ENCODE data around the gene RMP24.
A peak's percentile ranks its signal among the peaks of the same experiment; 100 is the strongest.
"Not testable (repeated sequence)": the region's sequence is repeated elsewhere in the genome, so short reads cannot be mapped to it uniquely, and the experiment has no call there.

The RMP24 gene

DNA sequence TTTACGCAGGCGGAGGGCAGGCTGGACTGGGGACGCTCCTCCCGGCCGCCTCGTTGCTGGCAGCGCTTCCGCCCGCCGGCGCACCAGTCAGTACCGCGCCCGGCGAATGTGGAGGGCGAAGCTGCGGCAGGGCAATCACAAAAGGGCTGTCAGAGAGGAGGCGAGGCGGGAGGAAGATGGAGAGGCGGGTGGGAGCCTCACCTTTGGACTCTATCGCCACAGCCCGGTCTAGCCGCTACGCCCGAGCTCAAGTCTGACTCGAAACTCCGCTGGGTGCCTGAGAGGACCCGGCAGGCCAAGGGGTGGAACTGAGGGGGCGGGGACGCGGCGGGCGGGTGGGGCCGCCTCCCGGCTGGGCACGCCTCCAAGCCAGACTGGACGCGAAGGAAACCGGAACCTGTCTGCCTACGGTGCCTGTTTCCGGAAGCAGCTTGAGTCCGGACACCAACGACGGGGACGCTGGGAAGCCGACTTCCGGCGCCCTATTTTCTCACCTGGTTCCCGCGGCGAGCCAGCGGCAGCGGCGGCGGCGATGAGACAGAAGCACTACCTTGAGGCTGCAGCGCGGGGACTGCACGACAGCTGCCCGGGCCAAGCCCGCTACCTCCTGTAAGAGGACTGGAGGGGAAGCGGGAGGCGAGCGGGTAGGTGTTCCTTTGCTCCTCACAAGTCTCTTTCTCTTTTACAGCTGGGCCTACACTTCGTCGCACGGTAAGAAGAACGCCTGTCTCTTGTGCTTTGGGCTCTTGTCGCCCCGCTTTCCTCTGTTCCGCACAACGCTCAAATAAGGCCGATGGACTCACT is at the start of gene RMP24:
Gene RMP24, plus strand, starts transcription at position 483 of the 804 bp plus-strand sequence.
- peak; percentile 84 to 91 for DNase-seq

DNA sequence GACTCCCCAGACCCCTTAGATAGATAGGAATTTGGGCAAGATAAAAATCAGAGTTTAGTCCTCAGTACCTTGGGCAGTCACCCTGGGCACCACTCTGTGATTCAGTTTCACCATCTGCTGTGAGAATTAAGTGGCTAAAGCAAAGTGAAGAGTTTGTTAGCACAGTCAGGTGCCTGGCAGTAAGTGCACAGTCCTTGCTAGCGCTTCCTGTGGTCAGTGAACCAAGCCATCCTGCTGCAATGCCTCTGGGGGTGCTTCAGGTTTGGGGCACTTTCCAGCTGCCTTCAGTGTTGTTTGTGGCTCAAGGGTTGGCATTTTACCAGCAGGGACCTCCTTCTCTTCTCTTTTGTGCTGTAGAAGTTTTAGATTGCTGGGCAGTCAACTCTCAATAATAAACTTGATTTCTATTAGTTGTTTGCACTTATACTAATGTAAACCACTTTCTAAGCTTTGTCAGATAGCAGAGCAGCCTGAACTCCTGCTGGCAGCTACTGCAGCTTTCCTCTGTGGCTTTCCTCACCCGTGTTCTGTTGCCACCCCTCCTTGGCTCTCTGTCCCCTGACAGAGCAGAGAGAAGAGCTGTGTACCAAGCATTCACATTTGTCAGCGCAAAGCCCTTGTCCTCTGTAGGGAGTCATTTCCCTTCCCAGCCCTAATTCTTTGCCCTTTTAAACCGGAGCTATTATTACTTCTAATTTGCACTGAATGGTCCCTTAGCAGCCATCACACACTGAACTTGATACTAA is 48.4 kb upstream of the RMP24 start:
- DNase-seq, result no peak

DNA sequence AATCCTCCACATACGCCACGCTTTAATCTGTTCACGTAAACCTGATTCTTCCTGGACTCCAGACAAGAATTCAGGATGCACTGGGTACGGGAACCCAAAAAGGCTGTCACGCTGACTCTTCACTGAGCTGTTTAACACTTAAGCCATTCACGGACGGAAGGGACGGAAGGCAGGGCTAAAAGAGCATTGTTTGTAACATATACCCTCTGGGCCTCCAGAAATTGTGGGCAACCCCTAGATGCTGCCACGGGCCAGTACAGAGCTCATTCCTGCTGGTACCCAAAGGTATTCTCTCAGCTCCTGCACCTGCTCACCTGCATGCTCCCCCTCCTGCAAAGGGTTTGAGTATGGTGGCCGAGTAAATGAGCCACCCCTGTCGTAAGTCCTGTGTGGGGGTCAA is 45.6 kb upstream of the RMP24 start:
- no peak for DNase-seq

DNA sequence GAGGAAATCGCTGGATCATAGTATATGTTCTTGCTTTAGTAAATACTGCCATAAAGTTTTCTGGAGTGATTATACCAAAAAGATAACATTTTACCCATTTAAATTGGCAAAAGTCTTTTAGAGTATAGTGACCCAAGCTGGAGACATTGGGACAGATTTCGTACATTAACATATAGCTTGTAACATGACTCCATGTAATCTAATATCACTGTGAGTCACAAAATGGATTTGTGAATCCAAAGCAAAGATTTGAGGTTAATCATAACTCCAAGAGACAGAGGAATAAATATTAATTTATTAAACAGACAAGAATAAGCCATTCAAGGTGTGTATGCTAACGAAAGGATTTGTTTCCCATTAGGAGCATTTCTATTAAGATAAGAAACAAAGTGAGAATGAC is 45.0 kb upstream of the RMP24 start:
- DNase-seq, result no peak

DNA sequence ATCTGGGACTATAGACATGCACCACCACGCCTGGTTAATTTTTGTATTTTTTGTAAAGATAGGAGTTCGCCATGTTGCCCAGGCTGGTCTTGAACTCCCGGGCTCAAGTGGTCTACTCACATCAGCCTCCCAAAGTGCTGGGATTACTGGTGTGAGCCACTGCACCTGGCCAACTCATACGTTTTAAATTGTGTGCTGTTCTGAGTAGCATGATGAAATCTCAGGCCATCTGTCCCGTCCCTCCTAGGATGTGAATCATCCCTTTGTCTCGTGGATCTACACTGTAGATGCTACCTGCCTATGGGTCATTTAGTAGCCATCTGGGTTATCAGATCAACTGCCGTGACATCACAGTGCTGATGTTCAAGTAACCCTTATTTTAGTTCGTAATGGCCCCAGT is 38.5 kb upstream of the RMP24 start:
- DNase-seq, result no peak

DNA sequence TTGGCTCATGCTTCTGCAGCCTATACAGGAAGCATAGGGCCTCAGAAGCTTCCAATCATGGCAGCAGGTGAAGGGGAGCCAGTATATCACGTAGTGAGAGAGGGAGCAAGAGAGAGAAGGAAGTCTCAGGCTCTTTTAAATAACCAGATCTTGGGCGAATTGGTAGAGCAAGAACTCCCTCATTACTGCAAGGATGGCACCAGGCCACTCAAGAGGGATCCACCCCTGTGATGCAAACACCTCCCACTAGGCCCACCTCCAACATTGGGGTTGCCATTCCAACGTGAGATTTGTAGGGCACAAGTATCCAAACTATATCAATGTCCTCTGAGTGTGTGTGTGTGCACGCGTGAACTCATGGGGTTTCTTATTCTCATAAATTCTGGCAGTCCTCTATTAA is 37.6 kb upstream of the RMP24 start:
- no peak for DNase-seq

DNA sequence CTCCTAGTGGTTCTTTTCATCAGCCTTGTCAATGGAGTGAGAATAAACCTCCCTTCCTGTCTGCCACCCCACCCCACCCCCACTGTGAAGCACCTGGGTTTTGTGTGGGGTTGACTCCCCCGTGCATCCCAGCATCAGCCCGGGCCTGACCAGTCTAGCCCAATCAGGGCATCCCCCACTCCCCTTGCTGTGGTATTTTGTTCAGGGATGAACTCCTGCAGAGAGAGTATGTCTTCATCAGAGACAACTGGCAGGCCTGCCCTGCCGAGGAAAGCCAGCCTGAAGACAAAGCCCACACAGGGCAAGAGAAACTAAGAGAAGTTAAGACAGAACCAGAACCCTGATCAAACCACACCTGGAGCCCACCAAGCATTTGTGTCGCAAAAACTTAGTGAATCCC is 36.7 kb upstream of the RMP24 start:
- DNase-seq, result no peak

DNA sequence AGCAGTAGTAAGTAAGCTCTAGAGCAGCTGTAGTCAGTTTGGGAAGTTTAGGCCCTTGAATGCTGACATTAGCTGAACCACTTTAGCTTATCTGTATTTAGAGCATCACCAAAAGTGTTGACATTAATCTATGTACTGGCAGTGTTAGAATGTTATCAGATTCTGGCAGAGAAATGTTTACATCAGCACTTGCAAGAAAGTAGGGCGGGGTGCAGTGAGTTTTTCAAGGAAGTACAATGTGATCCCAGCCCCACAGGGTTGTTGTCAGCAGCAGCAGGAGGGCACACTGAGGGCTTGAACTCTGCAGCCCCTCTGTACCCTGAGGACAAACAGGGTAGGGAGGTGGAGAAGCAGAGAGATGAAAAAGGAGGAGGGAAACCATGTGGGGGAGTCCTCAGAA is 35.5 kb upstream of the RMP24 start:
- no peak for DNase-seq

DNA sequence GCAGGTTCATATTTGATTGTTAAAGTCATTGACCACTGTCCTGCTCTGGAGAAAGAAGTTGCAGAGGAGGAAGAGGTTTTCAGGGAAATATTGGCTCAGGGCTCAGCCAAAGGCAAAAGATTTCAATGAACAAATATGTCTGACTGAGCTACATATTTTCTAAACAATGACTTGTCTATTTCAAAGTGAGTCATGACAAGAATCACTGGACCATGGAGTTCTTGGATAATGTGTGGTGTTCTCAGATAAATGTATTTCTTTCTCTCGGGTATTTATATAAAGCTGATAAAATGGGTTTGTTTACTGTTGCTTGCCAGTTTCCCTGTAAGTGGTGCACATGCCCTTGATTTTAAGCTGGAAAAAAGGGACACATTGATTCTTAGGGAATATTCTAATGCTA is 34.3 kb upstream of the RMP24 start:
- DNase-seq, result no peak

DNA sequence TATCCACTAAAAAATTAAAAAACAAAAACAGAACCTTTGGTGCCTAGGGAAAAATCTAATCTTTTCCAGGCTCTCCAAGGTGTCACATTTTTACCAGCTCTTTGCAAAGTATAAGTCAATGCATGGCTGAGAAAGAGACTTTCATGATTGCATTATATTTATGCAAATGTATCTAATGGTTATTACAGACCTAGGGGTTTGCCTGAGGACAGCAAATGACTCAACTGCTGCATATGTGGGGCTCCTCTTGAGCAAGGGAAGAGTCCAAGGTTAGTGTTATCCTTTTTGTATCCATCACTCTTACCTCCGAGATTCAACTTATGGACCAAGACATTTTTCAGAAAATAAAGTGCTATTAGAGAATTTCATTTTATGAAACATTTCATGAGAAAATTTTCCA is 33.9 kb upstream of the RMP24 start:
- no peak for DNase-seq

DNA sequence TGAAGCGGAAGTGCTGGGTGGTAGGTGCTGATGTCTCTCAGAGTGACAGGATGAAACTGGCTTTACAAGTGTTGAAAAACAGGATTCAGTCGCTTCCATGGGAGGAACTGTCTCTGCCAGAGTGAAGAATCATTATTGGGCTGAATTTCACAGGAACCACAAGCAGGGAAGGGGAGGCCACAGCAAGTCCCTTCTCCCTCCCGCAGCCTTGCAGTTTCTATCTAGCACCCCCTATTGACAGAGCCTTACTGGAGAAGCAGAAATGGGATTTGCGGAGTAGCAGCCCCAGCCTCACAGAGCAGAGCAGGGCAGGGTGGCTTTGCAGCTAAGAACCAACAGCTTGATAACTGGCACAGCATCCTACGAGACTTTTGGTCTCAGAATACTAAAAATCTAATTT is 33.3 kb upstream of the RMP24 start:
- no peak for DNase-seq

DNA sequence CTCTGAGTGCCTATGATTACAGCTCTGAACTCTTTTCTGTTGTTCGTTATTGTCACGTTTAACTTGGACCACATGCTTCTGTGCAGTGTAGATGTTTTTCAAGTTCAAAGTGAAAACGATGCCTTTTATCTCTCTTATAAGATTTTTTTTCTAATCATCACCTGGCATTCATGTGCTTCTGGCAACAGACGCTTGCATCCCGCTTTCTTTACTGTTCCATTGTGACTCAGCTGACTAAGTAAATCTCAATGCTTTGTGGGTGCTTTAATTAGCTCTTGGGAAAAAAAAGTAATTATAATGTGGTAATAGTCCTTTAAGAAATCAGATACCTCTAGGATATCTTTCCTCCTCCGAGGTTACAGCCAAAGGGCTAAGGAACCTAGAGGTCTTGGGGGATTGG is 31.2 kb upstream of the RMP24 start:
- DNase-seq, result no peak

DNA sequence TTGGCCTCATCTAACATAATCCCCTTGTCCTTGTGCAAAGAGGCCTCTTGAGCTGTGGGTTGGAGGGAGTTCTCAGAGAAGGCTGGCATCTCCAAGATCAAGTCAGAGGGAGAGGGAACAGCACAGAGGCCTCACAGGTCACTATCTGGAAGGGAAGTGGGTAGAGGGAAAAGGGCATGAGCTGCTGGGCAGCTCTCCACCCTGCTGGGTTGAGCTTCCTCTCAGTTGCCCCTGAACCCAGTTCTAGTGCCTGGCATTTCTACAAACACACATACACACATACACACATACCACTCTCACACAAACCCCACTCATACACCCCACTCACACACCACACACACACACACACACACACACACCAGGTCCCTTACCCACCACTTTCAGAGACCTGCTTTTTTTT is 30.3 kb upstream of the RMP24 start:
- no peak for DNase-seq

DNA sequence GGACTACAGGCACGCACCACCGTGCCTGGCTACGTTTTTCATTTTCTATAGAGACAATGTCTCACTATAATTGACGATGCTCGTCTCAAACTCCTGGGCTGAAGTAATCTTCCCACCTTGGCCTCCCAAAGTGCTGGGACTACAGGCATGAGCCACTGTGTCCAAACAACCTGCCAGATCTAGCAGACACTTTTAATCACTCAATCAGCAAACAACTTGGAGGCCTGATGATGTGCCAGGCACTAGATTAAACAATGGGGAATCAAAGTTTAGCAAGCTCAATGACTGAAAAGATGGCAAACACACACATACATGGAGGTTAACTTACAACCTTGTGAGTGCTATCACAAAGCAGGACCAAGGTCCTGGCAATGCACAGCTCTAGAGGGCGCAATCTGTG is 29.8 kb upstream of the RMP24 start:
- DNase-seq, result no peak

DNA sequence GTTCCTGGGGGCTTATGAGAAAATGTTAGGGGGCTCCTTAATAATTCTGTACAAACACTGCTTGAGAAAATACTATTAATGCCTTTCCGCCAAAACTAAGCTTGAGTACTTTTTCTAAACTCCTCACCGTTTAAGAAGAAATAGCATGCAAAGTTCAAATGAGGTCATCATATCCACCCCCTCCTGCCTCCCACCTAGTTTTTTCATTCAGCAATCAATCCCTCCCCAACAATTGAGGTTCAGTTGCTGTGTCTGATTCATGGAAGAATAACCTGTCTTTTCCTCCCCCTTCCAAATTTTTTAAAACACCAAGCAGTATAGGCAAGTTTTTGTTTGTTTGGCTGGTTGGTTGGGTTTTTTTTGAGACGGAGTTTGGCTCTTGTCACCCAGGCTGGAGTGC is 24.4 kb upstream of the RMP24 start:
- no peak for DNase-seq

DNA sequence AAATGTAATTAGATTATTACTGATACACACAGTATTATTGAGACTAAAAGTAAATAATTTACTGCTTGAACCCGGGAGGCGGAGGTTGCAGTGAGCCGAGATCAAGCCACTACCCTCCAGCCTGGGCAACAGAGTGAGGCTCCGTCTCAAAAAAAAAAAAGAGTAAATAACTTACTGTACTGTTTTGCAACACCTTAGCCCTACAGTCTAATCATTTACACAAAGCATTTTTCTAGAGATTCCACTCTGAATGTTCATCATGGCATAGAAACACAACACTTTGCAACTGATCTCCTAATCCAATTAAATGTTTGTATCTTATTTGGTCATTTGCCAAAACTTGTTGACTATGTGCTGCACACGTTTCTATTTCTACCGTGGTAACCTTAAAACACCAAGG is 23.4 kb upstream of the RMP24 start:
- DNase-seq, result no peak

DNA sequence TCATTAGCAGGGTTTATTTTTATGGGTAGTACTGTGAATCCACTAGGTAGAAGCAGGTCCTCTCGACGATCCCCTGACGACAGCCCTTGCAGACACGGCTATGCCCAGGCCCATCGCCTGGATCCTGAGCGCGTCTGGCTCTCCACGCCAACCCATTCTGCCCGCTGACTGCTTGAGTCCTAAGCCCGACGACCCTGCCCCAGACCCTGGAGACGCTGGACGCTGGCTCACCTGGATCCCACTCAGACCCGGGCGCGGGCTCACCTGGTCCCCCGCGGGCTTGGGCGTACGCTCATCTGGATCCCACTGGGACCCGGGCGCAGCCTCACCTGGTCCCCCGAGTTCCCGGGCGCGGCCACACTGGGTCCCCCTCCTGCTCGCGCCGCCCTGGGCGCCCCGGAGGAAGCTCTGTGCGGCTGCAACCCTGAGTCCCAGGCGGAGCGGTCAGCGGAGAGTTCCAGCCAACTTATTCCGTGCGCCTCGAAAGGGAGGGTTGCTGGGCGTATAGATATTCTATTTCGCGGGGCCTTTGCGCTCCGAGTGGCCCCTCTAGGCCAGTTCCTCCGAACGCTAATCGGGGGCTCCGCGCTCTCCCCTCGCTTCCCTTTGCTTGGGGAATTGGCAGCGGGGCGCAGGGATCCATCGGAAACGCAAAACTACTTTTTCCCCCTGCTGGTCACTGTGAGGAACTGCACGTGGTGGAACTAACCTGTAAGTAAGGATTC is 22.4 kb upstream of the RMP24 start:
- DNase-seq, result peak in 1 of 2 experiments; percentile 9

DNA sequence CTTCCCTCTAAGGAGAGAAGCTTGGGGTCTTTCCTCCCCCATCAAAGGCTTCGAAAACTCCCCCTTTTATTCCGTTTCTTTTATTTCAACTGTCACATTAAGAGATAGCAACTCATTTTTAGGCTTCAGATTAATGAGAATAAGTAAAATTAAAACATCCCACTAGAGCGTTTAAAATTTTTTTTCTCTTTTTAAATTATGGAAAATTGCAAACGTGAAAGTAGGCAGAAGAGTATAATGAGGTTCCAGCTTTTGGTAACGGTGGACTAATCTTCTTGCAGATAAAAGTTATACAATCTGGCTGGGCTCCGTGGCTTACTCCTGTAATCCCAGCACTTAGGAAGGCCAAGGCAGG is 21.9 kb upstream of the RMP24 start:
- no peak for DNase-seq

DNA sequence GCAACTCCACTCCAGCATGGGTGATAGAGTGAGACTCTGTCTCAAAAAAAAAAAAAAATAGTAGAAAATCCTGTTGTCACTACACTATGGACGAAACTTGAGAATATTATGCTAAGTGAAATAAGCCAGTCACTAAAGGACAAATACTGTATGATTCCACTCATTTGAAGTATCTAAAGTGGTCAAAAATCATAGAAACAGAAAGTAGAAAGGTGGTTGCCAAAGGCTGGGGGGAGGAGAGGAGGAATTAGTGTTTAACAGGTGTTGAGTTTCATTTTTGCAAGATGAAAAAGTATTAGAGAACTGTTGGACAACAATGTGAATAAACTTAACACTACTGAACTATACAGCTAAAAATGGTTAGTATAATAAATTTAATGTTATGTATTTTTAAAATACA is 18.8 kb upstream of the RMP24 start:
- DNase-seq, result no peak

DNA sequence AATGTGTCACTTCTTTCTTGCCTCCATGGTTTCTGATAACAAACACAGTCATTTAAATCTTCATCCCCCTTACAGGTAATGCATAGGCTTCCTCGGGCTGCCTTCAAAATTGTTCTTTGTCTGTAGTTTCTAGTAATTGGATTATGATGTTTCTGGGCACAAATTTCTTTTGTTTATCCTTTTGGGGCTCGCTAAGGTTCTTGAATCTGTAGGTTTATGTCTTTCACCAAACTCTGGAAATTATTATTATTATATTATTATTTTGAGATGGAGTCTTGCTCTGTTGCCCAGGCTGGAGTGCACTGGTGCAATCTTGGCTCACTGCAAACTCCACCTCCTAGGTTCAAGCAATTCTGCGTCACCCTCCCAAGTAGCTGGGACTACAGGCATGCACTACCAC is 16.3 kb upstream of the RMP24 start:
- no peak for DNase-seq

DNA sequence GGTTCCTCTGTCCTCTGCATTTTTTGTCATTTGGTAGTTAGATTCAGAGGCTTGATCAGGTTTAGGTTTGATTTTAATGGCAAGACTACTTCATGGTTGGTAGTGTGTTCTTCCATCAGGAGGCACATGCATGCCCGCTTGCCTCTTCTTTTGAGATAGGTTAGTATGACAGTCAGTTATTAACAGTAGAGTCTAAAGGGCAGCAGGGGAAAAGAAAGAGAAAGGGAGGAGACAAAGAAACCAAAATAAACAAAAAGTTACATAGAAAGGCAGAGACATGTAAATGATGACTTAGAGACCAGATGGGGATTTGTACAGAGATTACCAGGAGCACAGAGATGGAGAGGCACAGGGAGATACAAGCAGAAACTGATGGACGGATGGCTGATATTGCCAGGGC is 10.2 kb upstream of the RMP24 start:
- DNase-seq, result no peak

DNA sequence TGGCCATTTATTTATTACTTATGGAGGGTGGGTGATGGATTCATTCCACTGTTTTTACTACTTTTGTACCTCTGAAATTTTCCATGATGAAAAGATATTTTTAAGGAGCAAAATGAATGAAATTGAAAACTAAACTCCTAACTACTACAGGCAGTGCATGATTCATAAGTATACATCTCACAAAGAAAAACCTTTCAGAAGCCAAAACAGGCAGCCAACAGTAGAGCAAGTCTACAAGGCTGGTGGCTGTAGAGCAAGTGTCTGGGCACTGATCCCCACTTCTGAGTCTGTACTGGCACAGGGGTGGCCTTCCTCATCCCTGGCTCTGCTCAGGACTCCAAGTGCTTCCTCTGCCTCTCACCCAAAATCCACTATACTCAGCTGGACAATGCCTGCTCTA is 8.2 kb upstream of the RMP24 start:
- DNase-seq, result no peak

DNA sequence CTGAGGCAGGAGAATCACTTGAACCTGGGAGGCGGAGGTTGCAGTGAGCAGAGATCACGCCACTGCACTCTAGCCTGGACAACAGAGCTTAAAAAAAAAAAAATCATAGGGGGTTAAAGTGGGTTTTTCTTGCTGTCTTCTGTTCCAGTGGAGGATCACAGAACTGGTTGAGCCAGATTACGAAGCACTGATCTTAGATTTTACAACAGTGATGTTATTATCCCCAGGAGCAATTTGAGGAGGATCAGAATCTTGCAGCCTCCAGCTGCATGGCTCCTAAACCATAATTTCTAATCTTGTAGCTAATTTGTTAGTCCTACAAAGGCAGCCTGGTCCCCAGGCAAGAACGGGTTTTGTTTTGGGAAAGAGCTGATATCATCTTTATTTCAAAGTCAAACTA is 4.6 kb upstream of the RMP24 start:
- DNase-seq, result not testable (repeated sequence)

DNA sequence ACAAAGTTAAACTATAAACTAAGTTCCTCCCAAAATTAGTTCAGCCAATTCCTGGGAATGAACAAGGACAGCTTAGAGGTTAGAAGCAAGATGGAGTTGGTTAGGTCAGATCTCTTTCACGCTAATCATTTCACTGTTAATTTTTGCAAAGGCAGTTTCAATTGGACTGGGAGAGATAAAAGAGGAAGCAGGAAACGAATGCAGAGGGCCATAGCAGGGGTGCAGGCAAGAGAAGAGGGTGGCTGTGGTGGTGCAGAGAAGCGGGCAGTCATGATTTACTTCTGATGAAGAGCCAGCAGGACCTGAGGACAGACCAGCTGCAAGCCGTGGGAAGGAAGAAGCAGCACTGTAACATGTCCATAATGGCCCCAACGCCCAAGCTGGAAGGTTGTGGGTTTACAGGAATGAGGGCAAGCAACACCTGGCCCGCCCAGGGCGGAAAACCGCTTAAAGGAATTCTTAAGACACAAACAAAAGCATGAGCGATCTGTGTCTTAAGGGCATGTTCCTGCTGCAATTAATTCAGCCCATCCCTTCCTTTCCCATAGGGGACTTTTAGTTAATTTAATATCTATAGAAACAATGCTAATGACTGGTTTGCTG is 4.1 kb upstream of the RMP24 start:
- no peak for DNase-seq

All from AML-193 (cell line).